Measurements from ENCODE around the gene SLC30A3. TPM values are rescaled to one million over a fixed set of nuclear protein-coding genes. Genes with fewer than 3 reads are reported as not detected.

Gene SLC30A3
- total and polyA plus RNA-seq, 2 of the 4 experiments (the other 2 are of a cell fraction) = 0.15 TPM; not detected in 1

DNA sequence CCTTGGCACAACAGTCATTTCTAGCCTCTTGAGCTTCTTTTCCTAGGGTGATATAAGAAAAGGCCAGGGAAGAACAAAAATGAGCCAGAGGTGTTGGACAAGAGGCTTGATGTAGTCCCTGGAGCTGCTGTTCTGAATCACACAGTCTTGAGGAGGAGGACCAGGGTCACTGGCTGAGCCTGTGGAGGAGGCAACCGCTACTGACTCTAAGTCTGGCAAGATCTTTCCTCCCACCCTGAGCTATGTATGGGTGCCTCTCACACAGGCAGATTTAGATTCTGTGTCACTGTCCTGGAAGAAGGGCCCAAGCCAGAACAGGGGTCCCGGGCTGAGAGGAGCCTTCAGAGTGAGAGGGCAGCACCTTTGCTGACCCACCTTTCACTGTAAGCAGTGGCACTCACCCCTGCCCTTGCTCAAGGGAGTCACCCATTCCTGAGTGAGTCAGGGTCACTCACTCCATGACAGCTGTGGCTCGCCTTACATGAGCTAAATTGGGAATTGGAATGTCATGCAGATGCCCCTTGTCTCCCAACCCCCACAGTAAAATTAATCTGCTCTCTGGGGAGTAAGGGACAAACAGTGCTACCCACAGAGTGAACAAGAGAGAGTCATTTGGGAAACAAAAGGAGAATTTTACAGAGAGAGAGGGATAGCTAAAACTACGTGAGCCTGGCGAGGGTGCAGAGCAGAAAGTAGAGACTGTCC lies 19.2 kb upstream of the SLC30A3 start, which contains the start of gene TRIM54:
TRIM54 (plus strand) TSS at position 575 of the 705 bp plus-strand sequence. CDS start 303 bp downstream, outside the sequence.
- ChIA-PET POLR2A (ENCODE audit: unreplicated experiment) (no interaction called here), CTCF (interaction anchor here (0.7 to 4.1 kb wide), 6 partner anchors 11 to 436 kb away, joined by 3 to 34 read pairs (median 4); partner anchors contain the start of gene SLC30A3)
- H3K9ac ChIP-seq (ENCODE audit: low read depth, low read length) = no peak within 1 kb of the TSS
- H3K56ac ChIP-seq (ENCODE audit: extremely low read depth, insufficient read depth, low read length) = no peak within 1 kb of the TSS
- H2AK9ac ChIP-seq (replicated peaks; ENCODE audit: low read depth, low read length, poor library complexity) = peak within 1 kb of the TSS; percentile 53
- DNase-seq (peak; percentile 33), ATAC-seq (ENCODE audit: low read depth) (0 out of 2 replicates have a peak, but pooled peaks have one; percentile 13)
- in situ Hi-C loops (cut with MboI; ENCODE audit: low sequenced_read_pairs) (loop anchor here (5.0 kb wide), 1 partner anchor 185 kb away; no protein-coding TSS in a partner anchor), intact Hi-C loops (cut with micrococcal nuclease) (loop anchor here (2.0 kb wide), 2 partner anchors 69 to 183 kb away; partner anchors contain the start of genes ATRAID and SLC5A6), dilution Hi-C loops (cut with HindIII; ENCODE audit: low sequenced_read_pairs, unreplicated experiment) (no loop called here)
- H3K4me2 ChIP-seq (ENCODE audit: low read depth, low read length) = no peak within 1 kb of the TSS
- H4K8ac ChIP-seq (ENCODE audit: low read depth in 2 of 2, low read length in 2 of 2) = peak within 1 kb of the TSS in 1 of 2 experiments; percentile 16; a peak in 1 of 4 replicates
- H2AFZ ChIP-seq (replicated peaks; ENCODE audit: low read length, poor library complexity) = peak within 1 kb of the TSS; percentile 60
- H3K23ac ChIP-seq (ENCODE audit: low read depth, low read length) = peak within 1 kb of the TSS; percentile 4
- peak within 1 kb of the TSS; percentile 17; the same call in 1 of the 2 replicates for H4K91ac ChIP-seq (ENCODE audit: insufficient read depth, low read depth, low read length)
- H3K18ac ChIP-seq (ENCODE audit: low read depth, low read length) = peak within 1 kb of the TSS; percentile 13; the same call in 1 of the 2 replicates
- peak within 1 kb of the TSS; percentile 29; the same call in 1 of the 2 replicates for H3K14ac ChIP-seq (replicated peaks; ENCODE audit: low read depth, low read length)
- H3K27ac ChIP-seq (ENCODE audit: insufficient read depth, low read length) = no peak within 1 kb of the TSS
- no peak within 1 kb of the TSS for H4K5ac ChIP-seq (ENCODE audit: low read depth, low read length)
- H2BK120ac ChIP-seq (ENCODE audit: low read depth, low read length) = peak within 1 kb of the TSS; percentile 66
- BruUV-seq (replicated peaks) = no TSS peak
- H3K9me3 ChIP-seq (ENCODE audit: control insufficient read depth, insufficient read depth, low read length) = no peaks in the 10 kb centered on the region
- peaks cover 17% of the 10 kb centered on the region for H3K9me1 ChIP-seq (ENCODE audit: insufficient read depth, low read length)
- H3K4ac ChIP-seq (ENCODE audit: low read depth, low read length) = peak within 1 kb of the TSS; percentile 60
- H3K4me1 ChIP-seq (ENCODE audit: control insufficient read depth, insufficient read depth, low read length) = peaks cover 29% of the 10 kb centered on the region
- no peak within 1 kb of the TSS for H3K4me3 ChIP-seq (ENCODE audit: insufficient read depth, low read depth, low read length)
- H3K27me3 ChIP-seq (ENCODE audit: control insufficient read depth, insufficient read depth, low read length) = peaks cover 10% of the 10 kb centered on the region
- WGBS, 2 experiments (ENCODE audit: extremely low coverage in 2 of 2, insufficient read length in 1 of 2) = 74% methylated on average over 3 of the region's 5 CpGs; no CpG with 5 or more reads in 1 of the 2 experiments
- H3K36me3 ChIP-seq (ENCODE audit: control insufficient read depth, insufficient read depth, low read length) = no peaks in the 10 kb centered on the region
- no peaks in the 10 kb centered on the region for H4K20me1 ChIP-seq (ENCODE audit: insufficient read depth, low read length)
- peak within 1 kb of the TSS; percentile 14; the same call in 1 of the 3 replicates for H2BK15ac ChIP-seq (ENCODE audit: low read depth, low read length)
- H3K79me1 ChIP-seq (ENCODE audit: low read depth in 1 of 2, low read length in 2 of 2) = no peaks in the 10 kb centered on the region
- peak within 1 kb of the TSS; percentile 63 for H2BK20ac ChIP-seq (ENCODE audit: low read depth, low read length)
- no peak within 1 kb of the TSS for H2BK5ac ChIP-seq (ENCODE audit: low read depth, low read length, poor library complexity, severe bottlenecking)
- peak within 1 kb of the TSS; percentile 68; the same call in 1 of the 2 replicates for H2AK5ac ChIP-seq (ENCODE audit: low read depth, low read length)
- TF ChIP-seq RFX5 (IDR thresholded peaks at IDR 0.05; ENCODE audit: low read depth, low read length) (no peak), MXI1 (IDR thresholded peaks at IDR 0.05; ENCODE audit: borderline replicate concordance, low read depth, low read length) (no peak), CEBPB (IDR thresholded peaks at IDR 0.05; ENCODE audit: low read depth, low read length) (no peak), MAZ (IDR thresholded peaks at IDR 0.05; ENCODE audit: borderline replicate concordance, low read depth, low read length) (no peak), BHLHE40 (IDR thresholded peaks at IDR 0.05; ENCODE audit: low read depth, low read length) (no peak), SMC3 (IDR thresholded peaks at IDR 0.05; ENCODE audit: low read depth, low read length) (no peak), CHD1 (IDR thresholded peaks at IDR 0.05; ENCODE audit: low read depth, low read length) (no peak), POLR2A (IDR thresholded peaks at IDR 0.05; ENCODE audit: low read depth, low read length) (no peak), RAD21 (IDR thresholded peaks at IDR 0.05; ENCODE audit: low read length) (no peak), RCOR1 (IDR thresholded peaks at IDR 0.05; ENCODE audit: insufficient replicate concordance, low read length) (no peak), NFE2L2 (IDR thresholded peaks at IDR 0.05; ENCODE audit: low read depth, low read length) (no peak)
- TF ChIP-seq, protein P1, sequence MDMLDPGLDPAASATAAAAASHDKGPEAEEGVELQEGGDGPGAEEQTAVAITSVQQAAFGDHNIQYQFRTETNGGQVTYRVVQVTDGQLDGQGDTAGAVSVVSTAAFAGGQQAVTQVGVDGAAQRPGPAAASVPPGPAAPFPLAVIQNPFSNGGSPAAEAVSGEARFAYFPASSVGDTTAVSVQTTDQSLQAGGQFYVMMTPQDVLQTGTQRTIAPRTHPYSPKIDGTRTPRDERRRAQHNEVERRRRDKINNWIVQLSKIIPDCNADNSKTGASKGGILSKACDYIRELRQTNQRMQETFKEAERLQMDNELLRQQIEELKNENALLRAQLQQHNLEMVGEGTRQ (IDR thresholded peaks at IDR 0.05; ENCODE audit: low read depth, low read length) = no peak
- TF ChIP-seq, protein P2, sequence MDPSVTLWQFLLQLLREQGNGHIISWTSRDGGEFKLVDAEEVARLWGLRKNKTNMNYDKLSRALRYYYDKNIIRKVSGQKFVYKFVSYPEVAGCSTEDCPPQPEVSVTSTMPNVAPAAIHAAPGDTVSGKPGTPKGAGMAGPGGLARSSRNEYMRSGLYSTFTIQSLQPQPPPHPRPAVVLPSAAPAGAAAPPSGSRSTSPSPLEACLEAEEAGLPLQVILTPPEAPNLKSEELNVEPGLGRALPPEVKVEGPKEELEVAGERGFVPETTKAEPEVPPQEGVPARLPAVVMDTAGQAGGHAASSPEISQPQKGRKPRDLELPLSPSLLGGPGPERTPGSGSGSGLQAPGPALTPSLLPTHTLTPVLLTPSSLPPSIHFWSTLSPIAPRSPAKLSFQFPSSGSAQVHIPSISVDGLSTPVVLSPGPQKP (IDR thresholded peaks at IDR 0.05; ENCODE audit: borderline replicate concordance, low read depth, low read length) = no peak
- TF ChIP-seq, protein P3, sequence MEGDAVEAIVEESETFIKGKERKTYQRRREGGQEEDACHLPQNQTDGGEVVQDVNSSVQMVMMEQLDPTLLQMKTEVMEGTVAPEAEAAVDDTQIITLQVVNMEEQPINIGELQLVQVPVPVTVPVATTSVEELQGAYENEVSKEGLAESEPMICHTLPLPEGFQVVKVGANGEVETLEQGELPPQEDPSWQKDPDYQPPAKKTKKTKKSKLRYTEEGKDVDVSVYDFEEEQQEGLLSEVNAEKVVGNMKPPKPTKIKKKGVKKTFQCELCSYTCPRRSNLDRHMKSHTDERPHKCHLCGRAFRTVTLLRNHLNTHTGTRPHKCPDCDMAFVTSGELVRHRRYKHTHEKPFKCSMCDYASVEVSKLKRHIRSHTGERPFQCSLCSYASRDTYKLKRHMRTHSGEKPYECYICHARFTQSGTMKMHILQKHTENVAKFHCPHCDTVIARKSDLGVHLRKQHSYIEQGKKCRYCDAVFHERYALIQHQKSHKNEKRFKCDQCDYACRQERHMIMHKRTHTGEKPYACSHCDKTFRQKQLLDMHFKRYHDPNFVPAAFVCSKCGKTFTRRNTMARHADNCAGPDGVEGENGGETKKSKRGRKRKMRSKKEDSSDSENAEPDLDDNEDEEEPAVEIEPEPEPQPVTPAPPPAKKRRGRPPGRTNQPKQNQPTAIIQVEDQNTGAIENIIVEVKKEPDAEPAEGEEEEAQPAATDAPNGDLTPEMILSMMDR (conservative IDR thresholded peaks at IDR 0.05; ENCODE audit: low read depth, low read length) = no peak

Measured in IMR-90 (cell line).